Stomach (tissue), 9 donors: ENCODE measurements around the gene CACUL1. TPM values are rescaled to one million over a fixed set of nuclear protein-coding genes. Genes with fewer than 3 reads are reported as not detected.

Experiments used
- DNase-seq, 2 donors: peaks; one replicate each; pipeline versions ENCODE4 v3.0.0 to v3.0.0-alpha.2; 2013 to 2019
- H3K27ac ChIP-seq, 5 donors: fragments of 200-600 bp in 4 of 5; sonication (generic) in 4 of 5; one replicate each; pipeline ENCODE4 v1.5.1; 2013 to 2019; ENCODE audit warnings: mild to moderate bottlenecking in 1 of 5, moderate library complexity in 1 of 5
- H3K27me3 ChIP-seq, 3 donors: fragments of 200-600 bp; sonication (generic); one replicate each; pipeline ENCODE4 v1.5.1; 2017 to 2019; ENCODE audit warnings: mixed run types in 1 of 3
- H3K36me3 ChIP-seq, 4 donors: fragments of 200-600 bp; sonication (generic); 1 replicate in 3 of 4; 2 replicates in 1 of 4; pipeline ENCODE4 v1.5.1; 2016 to 2019
- H3K4me1 ChIP-seq, 4 donors: fragments of 200-600 bp; sonication (generic); one replicate each; pipeline ENCODE4 v1.5.1; 2016 to 2019
- H3K4me3 ChIP-seq, 4 donors: fragments of 200-600 bp; sonication (generic) in 3 of 4; one replicate each; pipeline ENCODE4 v1.5.1; 2016 to 2019; ENCODE audit warnings: mild to moderate bottlenecking in 1 of 4
- H3K9me3 ChIP-seq, 4 donors: fragments of 200-600 bp; sonication (generic); one replicate each; pipeline ENCODE4 v1.5.1; 2016 to 2019
- EP300 ChIP-seq: sonication (generic); formaldehyde crosslinking; IDR thresholded peaks from one replicate; pipeline ENCODE4 v1.6.1; 2017; ENCODE audit warnings: antibody characterized with exemption
- POLR2A ChIP-seq, 4 donors: fragments of 450-650 bp; IDR thresholded peaks; one replicate each; pipeline ENCODE4 v1.6.1; 2016; ENCODE audit warnings: antibody characterized with exemption in 4 of 4, control low read depth in 2 of 4, mild to moderate bottlenecking in 1 of 4, moderate library complexity in 1 of 4
- POLR2AphosphoS5 ChIP-seq, 3 donors: sonication (generic); formaldehyde crosslinking; IDR thresholded peaks; one replicate each; pipeline ENCODE4 v1.6.1; 2016; ENCODE audit warnings: antibody characterized with exemption in 3 of 3
- WGBS, 5 donors: extraction: QIAGEN DNeasy Blood & Tissue Kit in 3 of 5; methylation state at CpG; one replicate each; pipeline versions ENCODE4 v1.1.5 to v1.1.7; 2013 to 2018; 5-methylcytosine and 5-hydroxymethylcytosine counted together
- intact Hi-C: fragments of 100-400 bp; cut with DNase I; formaldehyde crosslinking; loops from one replicate; pipeline ENCODE4 v1.15.1; 2023; ENCODE audit warnings: low total_unique reads
- polyA plus RNA-seq, 3 donors: library from polyadenylated mRNA; stranded (reverse); fragments of 200-250 nt; gene quantifications; one replicate each; pipeline ENCODE4 v1.2.3, GENCODE V29; 2013
- total RNA-seq, 5 donors: library from RNA; depleted of rRNA; stranded (reverse); fragments of >200 nt; gene quantifications; one replicate each; pipeline versions ENCODE4 v1.1.0 to v1.2.3, GENCODE V29; 2014 to 2016
- TF ChIP-seq, protein P1 (sequence below), 7 experiments: fragments of 450-650 bp in 4 of 7; fragments of 200-600 bp in 3 of 7; sonication (generic) in 3 of 7; IDR thresholded peaks; one replicate each; pipeline ENCODE4 v1.5.1; 2016 to 2019; ENCODE audit warnings: antibody characterized with exemption in 7 of 7, control low read depth in 2 of 7, mild to moderate bottlenecking in 1 of 7
- donor health status: healthy with polysubstance abuse.
- donor health status: Bipolar disorder and iron deficiency.
- donor health status: healthy.

Gene CACUL1
- total and polyA plus RNA-seq, 8 donors = 5.1 to 76.9 (median 18.5) TPM

DNA sequence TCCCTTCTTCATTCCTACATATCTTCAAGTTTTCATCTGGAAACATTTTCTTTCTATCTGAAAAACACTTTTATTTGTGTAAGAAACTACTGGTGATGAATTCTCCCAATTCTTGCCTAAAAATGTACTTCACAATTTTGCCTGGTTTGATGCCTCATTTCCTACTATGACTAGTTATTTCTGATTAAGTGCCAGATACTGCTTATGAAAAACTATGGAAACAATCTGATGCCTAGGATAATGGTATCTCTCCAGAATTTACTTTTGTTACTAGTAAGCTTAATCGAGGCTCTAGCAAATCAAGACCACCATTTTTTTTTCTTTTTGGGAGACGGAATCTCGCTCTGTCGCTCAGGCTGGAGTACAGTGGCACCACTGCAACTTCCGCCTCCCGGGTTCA lies 31.3 kb downstream of the CACUL1 start:
- intact Hi-C loops = no loop called here
- WGBS, 5 donors = 86 to 92% (median 86%) methylated on average over 6 of the region's 6 CpGs
- H3K27ac ChIP-seq = peak overlapping the region in 1 of 5 donors; percentile 52
- no peak overlapping the region for H3K4me3 ChIP-seq
- no peaks in the 10 kb centered on the region for H3K36me3 ChIP-seq
- no peaks in the 10 kb centered on the region for H3K27me3 ChIP-seq
- H3K4me1 ChIP-seq = peaks cover 0 to 47% (median 25%) of the 10 kb centered on the region in 4 donors
- DNase-seq = no peak
- no peak for TF ChIP-seq EP300
- TF ChIP-seq, protein P1, sequence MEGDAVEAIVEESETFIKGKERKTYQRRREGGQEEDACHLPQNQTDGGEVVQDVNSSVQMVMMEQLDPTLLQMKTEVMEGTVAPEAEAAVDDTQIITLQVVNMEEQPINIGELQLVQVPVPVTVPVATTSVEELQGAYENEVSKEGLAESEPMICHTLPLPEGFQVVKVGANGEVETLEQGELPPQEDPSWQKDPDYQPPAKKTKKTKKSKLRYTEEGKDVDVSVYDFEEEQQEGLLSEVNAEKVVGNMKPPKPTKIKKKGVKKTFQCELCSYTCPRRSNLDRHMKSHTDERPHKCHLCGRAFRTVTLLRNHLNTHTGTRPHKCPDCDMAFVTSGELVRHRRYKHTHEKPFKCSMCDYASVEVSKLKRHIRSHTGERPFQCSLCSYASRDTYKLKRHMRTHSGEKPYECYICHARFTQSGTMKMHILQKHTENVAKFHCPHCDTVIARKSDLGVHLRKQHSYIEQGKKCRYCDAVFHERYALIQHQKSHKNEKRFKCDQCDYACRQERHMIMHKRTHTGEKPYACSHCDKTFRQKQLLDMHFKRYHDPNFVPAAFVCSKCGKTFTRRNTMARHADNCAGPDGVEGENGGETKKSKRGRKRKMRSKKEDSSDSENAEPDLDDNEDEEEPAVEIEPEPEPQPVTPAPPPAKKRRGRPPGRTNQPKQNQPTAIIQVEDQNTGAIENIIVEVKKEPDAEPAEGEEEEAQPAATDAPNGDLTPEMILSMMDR (IDR thresholded peaks at IDR 0.05) = no peak
- H3K9me3 ChIP-seq = no peaks in the 10 kb centered on the region

DNA sequence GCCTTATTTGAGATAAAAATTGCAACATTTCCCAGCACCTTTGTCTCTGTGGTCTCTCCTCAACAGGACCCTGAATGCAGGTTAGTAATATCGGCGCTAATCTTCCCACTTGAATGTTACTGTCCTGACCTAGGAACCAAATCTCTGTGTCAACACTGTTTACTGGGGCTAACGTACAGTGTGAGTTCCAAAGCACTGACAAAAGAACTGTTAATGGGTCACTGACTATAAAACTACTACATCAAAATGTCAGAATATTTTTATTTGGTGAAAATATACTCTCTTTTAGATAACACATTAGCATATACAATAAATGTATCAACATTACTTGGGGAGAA lies 33.3 kb downstream of the CACUL1 start:
- Histone ChIP-seq H3K36me3 (peaks cover 0 to 12% (median 4%) of the 10 kb centered on the region in 4 donors), H3K9me3 (no peaks in the 10 kb centered on the region), H3K27ac (peak overlapping the region in 1 of 5 donors; percentile 6), H3K4me1 (peaks cover 0 to 43% (median 23%) of the 10 kb centered on the region in 4 donors), H3K27me3 (no peaks in the 10 kb centered on the region), H3K4me3 (no peak overlapping the region)
- WGBS, 5 donors = 67 to 71% (median 68%) methylated on average over 3 of the region's 3 CpGs
- intact Hi-C loops = no loop called here
- TF ChIP-seq POLR2AphosphoS5 (IDR thresholded peaks at IDR 0.05) = no peak
- no peak for TF ChIP-seq EP300
- TF ChIP-seq, protein P1 (IDR thresholded peaks at IDR 0.05) = no peak
- TF ChIP-seq POLR2A (IDR thresholded peaks at IDR 0.05) = no peak
- DNase-seq = no peak

DNA sequence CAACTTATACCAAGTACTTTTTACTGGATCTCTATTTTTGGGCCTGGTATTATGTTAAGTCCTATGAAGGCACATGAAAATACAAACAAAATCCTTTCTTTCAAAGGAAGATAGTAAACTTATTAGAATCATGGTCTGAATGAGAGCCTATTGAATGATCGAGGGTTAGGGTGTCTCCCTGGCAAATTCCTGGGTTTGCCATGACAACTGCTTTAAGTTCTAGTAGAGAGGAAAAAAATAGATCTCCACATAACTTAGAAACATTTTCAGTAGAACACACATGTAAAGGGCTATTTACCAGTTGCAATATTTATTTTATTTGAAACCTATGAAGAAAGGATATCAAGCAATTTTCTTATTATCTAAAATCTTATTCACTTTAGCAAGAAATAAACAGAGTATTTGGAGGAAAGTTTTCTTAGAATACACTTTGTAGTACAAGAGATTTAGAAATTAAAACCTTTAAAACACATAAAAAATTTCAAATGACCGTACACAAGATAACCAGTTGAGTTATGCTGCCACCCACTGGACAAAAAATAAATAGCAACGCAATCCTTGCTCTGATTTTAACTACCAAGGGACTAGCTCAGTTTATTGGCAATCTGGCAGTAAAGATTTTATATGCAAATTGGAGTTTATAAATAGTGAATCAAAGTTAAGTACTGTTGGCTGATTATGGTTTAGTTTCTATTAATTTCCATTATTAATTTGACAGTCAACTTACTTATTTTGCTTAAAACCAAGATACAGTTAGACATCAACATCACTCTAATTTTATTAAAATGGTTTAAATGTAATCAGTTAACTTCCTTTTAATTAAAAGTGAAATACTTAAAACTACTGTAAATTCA lies 33.9 kb downstream of the CACUL1 start:
- peak; percentile 53 to 80 for DNase-seq
- Histone ChIP-seq H3K9me3 (no peaks in the 10 kb centered on the region), H3K36me3 (peaks cover 0 to 12% (median 4%) of the 10 kb centered on the region in 4 donors), H3K27me3 (no peaks in the 10 kb centered on the region), H3K4me1 (peaks cover 0 to 37% (median 18%) of the 10 kb centered on the region in 4 donors), H3K4me3 (no peak overlapping the region), H3K27ac (peak overlapping the region in 1 of 5 donors; percentile 6)
- TF ChIP-seq, protein P1 (IDR thresholded peaks at IDR 0.05) = peak in 5 of 7 experiments; percentile 21 to 91 (median 81)
- no peak for TF ChIP-seq POLR2A (IDR thresholded peaks at IDR 0.05)
- 15 to 24% (median 19%) methylated on average over 3 of the region's 3 CpGs for WGBS, 5 donors
- intact Hi-C loops = no loop called here

DNA sequence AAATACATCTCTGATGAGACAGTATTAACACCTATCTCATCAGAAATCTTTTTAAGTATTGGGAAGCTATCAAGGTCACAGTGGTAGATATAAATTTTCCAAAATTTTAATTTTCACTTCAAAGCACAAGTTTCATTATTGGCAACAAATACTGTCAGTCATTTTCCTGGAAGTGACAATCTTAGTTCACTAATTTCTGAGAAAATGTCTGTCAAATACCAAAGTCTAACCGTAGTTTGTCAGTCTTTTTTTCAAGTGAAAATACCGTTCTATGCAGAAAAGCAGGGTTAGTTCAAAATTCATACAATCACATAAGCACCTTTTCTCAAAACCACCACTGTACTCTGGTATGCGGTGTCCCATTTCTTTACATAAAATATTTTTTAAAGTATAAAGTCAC lies 40.4 kb downstream of the CACUL1 start:
- H3K27ac ChIP-seq = no peak overlapping the region
- intact Hi-C loops = loop anchor here (5.0 kb wide), 1 partner anchor 147 kb away; no protein-coding TSS in a partner anchor
- peaks cover 0 to 27% (median 12%) of the 10 kb centered on the region in 4 donors for H3K36me3 ChIP-seq
- no peak for DNase-seq
- no peak overlapping the region for H3K4me3 ChIP-seq
- H3K9me3 ChIP-seq = no peaks in the 10 kb centered on the region
- no peaks in the 10 kb centered on the region for H3K27me3 ChIP-seq
- H3K4me1 ChIP-seq = peaks cover 0 to 37% (median 3%) of the 10 kb centered on the region in 4 donors
- TF ChIP-seq EP300 (no peak), POLR2AphosphoS5 (IDR thresholded peaks at IDR 0.05) (no peak), POLR2A (IDR thresholded peaks at IDR 0.05) (no peak)
- TF ChIP-seq, protein P1 (IDR thresholded peaks at IDR 0.05) = no peak
- WGBS, 5 donors = 85 to 94% (median 92%) methylated on average over 3 of the region's 3 CpGs
